IMR-90 (cell line): Measurements from ENCODE around the gene EIF2A. TPM values are rescaled to one million over a fixed set of nuclear protein-coding genes. Genes with fewer than 3 reads are reported as not detected.
A peak's percentile ranks its signal among the peaks of the same experiment; 100 is the strongest.

ENCODE experiments used
- ATAC-seq: fragments of 200-7000 bp; cut with Tn5 transposase; 2 replicates; pipeline ENCODE4 v1.9.1; 2020; ENCODE audit warnings: low read depth, mild to moderate bottlenecking, moderate library complexity
- BruUV-seq: library from RNA; stranded (reverse); fragments of 400-500 nt; replicated peaks from 2 replicates; lab custom pipeline; 2021; lab: Mats Ljungman, UMichigan
- CTCF ChIA-PET: fragments of 300-600 bp; formaldehyde crosslinking; extraction: SDS; loops from one replicate; lab custom pipeline; 2021; ENCODE audit warnings: antibody characterized with exemption; lab: Yijun Ruan, JAX
- POLR2A ChIA-PET: fragments of 300-600 bp; sonication (Branson Sonifier 250); formaldehyde crosslinking; loops from one replicate; lab custom pipeline; 2022; ENCODE audit warnings: antibody characterized with exemption; ENCODE audit not compliant: unreplicated experiment; lab: Charles Lee
- DNase-seq: peaks from one replicate; pipeline ENCODE4 v3.0.0; 2013
- H2AFZ ChIP-seq: replicated peaks from 2 replicates; pipeline ENCODE3; 2013; ENCODE audit warnings: low read length, mild to moderate bottlenecking; ENCODE audit not compliant: poor library complexity
- H2AK5ac ChIP-seq: 2 replicates; pipeline ENCODE4 v1.6.1; 2013; ENCODE audit warnings: low read depth, low read length, inconsistent platforms
- H2AK9ac ChIP-seq: replicated peaks from 2 replicates; pipeline ENCODE3; 2013; ENCODE audit warnings: mild to moderate bottlenecking, low read depth, low read length, moderate library complexity; ENCODE audit not compliant: poor library complexity
- H2BK120ac ChIP-seq: 2 replicates; pipeline ENCODE4 v1.6.1; 2013; ENCODE audit warnings: low read depth, low read length, inconsistent platforms
- H2BK15ac ChIP-seq: 3 replicates; pipeline ENCODE4 v1.6.1; 2013; ENCODE audit warnings: low read depth, low read length, inconsistent platforms
- H2BK20ac ChIP-seq: 2 replicates; pipeline ENCODE4 v1.6.1; 2013; ENCODE audit warnings: low read depth, mild to moderate bottlenecking, inconsistent platforms, low read length, moderate library complexity
- H2BK5ac ChIP-seq: 2 replicates; pipeline ENCODE4 v1.6.1; 2013; ENCODE audit warnings: mild to moderate bottlenecking, low read depth, low read length, inconsistent platforms; ENCODE audit not compliant: poor library complexity, severe bottlenecking
- H3K14ac ChIP-seq: replicated peaks from 2 replicates; pipeline ENCODE4 v1.6.1; 2013; ENCODE audit warnings: low read depth, low read length, inconsistent platforms
- H3K18ac ChIP-seq: 2 replicates; pipeline ENCODE4 v1.6.1; 2013; ENCODE audit warnings: low read depth, low read length, control low read depth
- H3K23ac ChIP-seq: 2 replicates; pipeline ENCODE4 v1.6.1; 2013; ENCODE audit warnings: low read depth, low read length, inconsistent platforms
- H3K27ac ChIP-seq: 2 replicates; pipeline ENCODE4 v1.5.1; 2013; ENCODE audit warnings: mild to moderate bottlenecking, control low read depth, low read length; ENCODE audit not compliant: insufficient read depth
- H3K27me3 ChIP-seq: 2 replicates; pipeline ENCODE4 v1.6.1; 2013; ENCODE audit warnings: low read length; ENCODE audit not compliant: control insufficient read depth, insufficient read depth
- H3K36me3 ChIP-seq: 2 replicates; pipeline ENCODE4 v1.6.1; 2013; ENCODE audit warnings: low read length, mixed read lengths; ENCODE audit not compliant: control insufficient read depth, insufficient read depth
- H3K4ac ChIP-seq: 2 replicates; pipeline ENCODE4 v1.6.1; 2013; ENCODE audit warnings: low read depth, low read length, inconsistent platforms
- H3K4me1 ChIP-seq: 2 replicates; pipeline ENCODE4 v1.6.1; 2013; ENCODE audit warnings: low read length, mixed read lengths; ENCODE audit not compliant: control insufficient read depth, insufficient read depth
- H3K4me2 ChIP-seq: 2 replicates; pipeline ENCODE4 v1.6.1; 2013; ENCODE audit warnings: low read depth, mild to moderate bottlenecking, control low read depth, low read length, moderate library complexity
- H3K4me3 ChIP-seq: 2 replicates; pipeline ENCODE4 v1.5.1; 2013; ENCODE audit warnings: low read depth, mild to moderate bottlenecking, control low read depth, low read length, moderate library complexity; ENCODE audit not compliant: insufficient read depth
- H3K56ac ChIP-seq: 2 replicates; pipeline ENCODE4 v1.6.1; 2013; ENCODE audit warnings: low read length, inconsistent platforms; ENCODE audit not compliant: insufficient read depth; ENCODE audit errors: extremely low read depth
- H3K79me1 ChIP-seq, 2 experiments: 2 replicates each; pipeline ENCODE4 v1.6.1; 2013; ENCODE audit warnings: low read length in 2 of 2, inconsistent platforms in 1 of 2, low read depth in 1 of 2
- H3K9ac ChIP-seq: 2 replicates; pipeline ENCODE4 v1.6.1; 2013; ENCODE audit warnings: low read depth, low read length, control low read depth
- H3K9me1 ChIP-seq: 2 replicates; pipeline ENCODE4 v1.6.1; 2013; ENCODE audit warnings: low read length, inconsistent platforms; ENCODE audit not compliant: insufficient read depth
- H3K9me3 ChIP-seq: 2 replicates; pipeline ENCODE4 v1.6.1; 2013; ENCODE audit warnings: low read length; ENCODE audit not compliant: control insufficient read depth, insufficient read depth
- H4K20me1 ChIP-seq: 2 replicates; pipeline ENCODE4 v1.6.1; 2013; ENCODE audit warnings: low read length, inconsistent platforms; ENCODE audit not compliant: insufficient read depth
- H4K5ac ChIP-seq: 2 replicates; pipeline ENCODE4 v1.6.1; 2013; ENCODE audit warnings: mild to moderate bottlenecking, low read depth, low read length, control low read depth
- H4K8ac ChIP-seq, 2 experiments: 2 replicates each; pipeline ENCODE4 v1.6.1; 2013; ENCODE audit warnings: low read depth in 2 of 2, low read length in 2 of 2, control low read depth in 1 of 2, inconsistent platforms in 1 of 2
- H4K91ac ChIP-seq: 2 replicates; pipeline ENCODE4 v1.6.1; 2013; ENCODE audit warnings: low read depth, low read length, inconsistent platforms; ENCODE audit not compliant: insufficient read depth
- CHD1 ChIP-seq: IDR thresholded peaks from 2 replicates; pipeline ENCODE4 v1.6.1; 2012; ENCODE audit warnings: low read depth, low read length, improper control_type of control experiment
- CTCF ChIP-seq: conservative IDR thresholded peaks from 2 replicates; pipeline ENCODE4 v1.5.1; 2012; ENCODE audit warnings: mild to moderate bottlenecking, low read depth, low read length, improper control_type of control experiment
- FOS ChIP-seq: fragments of 150-350 bp; IDR thresholded peaks from 2 replicates; pipeline ENCODE4 v1.6.1; 2016; ENCODE audit warnings: low read depth, low read length
- NFE2L2 ChIP-seq: fragments of 150-350 bp; IDR thresholded peaks from 2 replicates; pipeline ENCODE4 v1.6.1; 2016; ENCODE audit warnings: low read depth, mild to moderate bottlenecking, low read length
- POLR2A ChIP-seq: IDR thresholded peaks from 2 replicates; pipeline ENCODE4 v1.6.1; 2012; ENCODE audit warnings: mild to moderate bottlenecking, low read depth, low read length
- WGBS, 2 experiments: methylation state at CpG; one replicate each; pipeline versions ENCODE4 v1.1.5 to v1.1.7; 2013; ENCODE audit warnings: missing lambda C conversion rate in 2 of 2; ENCODE audit not compliant: insufficient read length in 1 of 2; ENCODE audit errors: extremely low coverage in 2 of 2; 5-methylcytosine and 5-hydroxymethylcytosine counted together
- dilution Hi-C: fragments of 300-500 bp; cut with HindIII; formaldehyde crosslinking; loops from one replicate; pipeline ENCODE4 v1.14.3; 2018; ENCODE audit warnings: low sequenced_read_pairs; ENCODE audit not compliant: unreplicated experiment
- in situ Hi-C: fragments of 300-500 bp; cut with MboI; formaldehyde crosslinking; loops from 3 replicates; pipeline ENCODE4 v1.14.3; 2019; ENCODE audit warnings: low sequenced_read_pairs, inconsistent platforms, mixed read lengths
- intact Hi-C: fragments of 100-400 bp; cut with micrococcal nuclease; formaldehyde crosslinking; loops from 2 replicates; pipeline ENCODE4 v1.10.0; 2022
- polyA plus RNA-seq, 3 experiments: library from polyadenylated mRNA; depleted of rRNA; stranded (reverse); fragments of >200 nt; gene quantifications; 2 replicates each; pipeline ENCODE4 v1.2.3, GENCODE V29; 2012; ENCODE audit warnings: low replicate concordance in 1 of 3
- total RNA-seq: library from RNA; depleted of rRNA; stranded (reverse); fragments of >200 nt; gene quantifications from 2 replicates; pipeline ENCODE4 v1.2.3, GENCODE V29; 2012

EIF2A gene
- total and polyA plus RNA-seq, 2 of the 4 experiments (the other 2 are of a cell fraction) = 61.2 to 166 TPM

- no peak overlapping the region for H3K9ac ChIP-seq
- ATAC-seq = peak; percentile 2; the same call in 1 of the 2 replicates
- H3K27ac ChIP-seq = no peak overlapping the region
- intact Hi-C loops (loop anchor here (5.0 kb wide), 2 partner anchors 103 to 163 kb away; partner anchors contain the start of genes ERICH6 and SIAH2), in situ Hi-C loops (no loop called here), dilution Hi-C loops (no loop called here)
- H4K5ac ChIP-seq = no peak overlapping the region; the same call in 1 of the 2 replicates
- H2BK120ac ChIP-seq = peak overlapping the region; percentile 58; the same call in 1 of the 2 replicates
- no peak overlapping the region; the same call in 1 of the 2 replicates for H3K23ac ChIP-seq
- H2AFZ ChIP-seq = peak overlapping the region; percentile 73
- CTCF ChIA-PET = interaction anchor here (0.5 kb wide), 1 partner anchor 36 kb away, joined by 3 read pairs; no protein-coding TSS in a partner anchor
- peak overlapping the region; percentile 40; the same call in 1 of the 2 replicates for H4K91ac ChIP-seq
- no peaks in the 10 kb centered on the region; the same call in 1 of the 2 replicates for H3K4me1 ChIP-seq
- DNase-seq = peak; percentile 89
- H3K4ac ChIP-seq = peak overlapping the region; percentile 73; the same call in 1 of the 2 replicates
- H3K27me3 ChIP-seq = no peaks in the 10 kb centered on the region
- peaks cover 12% of the 10 kb centered on the region for H4K20me1 ChIP-seq
- peak overlapping the region; percentile 79; the same call in 1 of the 2 replicates for H2BK20ac ChIP-seq
- peak overlapping the region; percentile 33; the same call in 1 of the 2 replicates for H3K4me2 ChIP-seq
- peaks cover 17 to 46% of the 10 kb centered on the region in 2 experiments for H3K79me1 ChIP-seq
- no CpG with 5 or more reads among the region's 4 CpGs for WGBS, 2 experiments
- H3K18ac ChIP-seq = peak overlapping the region; percentile 34; the same call in 1 of the 2 replicates
- peak overlapping the region; percentile 67; the same call in 1 of the 3 replicates for H2BK15ac ChIP-seq
- no TSS peak for BruUV-seq
- H2AK9ac ChIP-seq = peak overlapping the region; percentile 29
- H3K56ac ChIP-seq = no peak overlapping the region
- peaks cover 3% of the 10 kb centered on the region; the same call in 1 of the 2 replicates for H3K9me1 ChIP-seq
- H3K36me3 ChIP-seq = no peaks in the 10 kb centered on the region
- H4K8ac ChIP-seq = peak overlapping the region; percentile 13 to 59; a peak in 3 of 4 replicates
- H3K9me3 ChIP-seq = no peaks in the 10 kb centered on the region
- TF ChIP-seq POLR2A = no peak
- TF ChIP-seq CHD1 = no peak
- no peak for TF ChIP-seq CTCF
- TF ChIP-seq FOS = 0 out of 2 replicates have a peak, but pooled peaks have one; percentile 40
- TF ChIP-seq NFE2L2 = no peak
- peak overlapping the region; percentile 94 for H2BK5ac ChIP-seq
- no peak overlapping the region for H3K4me3 ChIP-seq
- POLR2A ChIA-PET = no interaction called here
- H3K14ac ChIP-seq = peak overlapping the region; percentile 36; the same call in 1 of the 2 replicates
- peak overlapping the region; percentile 49; the same call in 1 of the 2 replicates for H2AK5ac ChIP-seq
Measured at GRCh38 chr3:150599611-150600297, 53.2 kb downstream of the EIF2A start.
